Psoas muscle (tissue), 8 donors: Measurements from ENCODE around the gene RASGRF2. TPM values are rescaled to one million over a fixed set of nuclear protein-coding genes. Genes with fewer than 3 reads are reported as not detected.

Experiments used
- ATAC-seq, 4 donors: fragments of 200-7000 bp; cut with Tn5 transposase; one replicate each; pipeline ENCODE4 v1.9.1; 2020; ENCODE audit warnings: moderate library complexity in 3 of 4, mild to moderate bottlenecking in 2 of 4
- DNase-seq, 2 donors: peaks; one replicate each; pipeline ENCODE4 v3.0.0-alpha.2; 2020
- H3K27ac ChIP-seq: fragments of 200-600 bp; one replicate; pipeline ENCODE4 v1.8.0; 2022
- H3K27me3 ChIP-seq, 3 donors: fragments of 200-600 bp in 1 of 3; one replicate each; pipeline versions ENCODE4 v1.6.1 to v1.8.0; 2013 to 2022; ENCODE audit warnings: low read length in 2 of 3, mild to moderate bottlenecking in 2 of 3, moderate library complexity in 1 of 3; ENCODE audit not compliant: insufficient read depth in 3 of 3
- H3K36me3 ChIP-seq, 2 donors: fragments of 200-600 bp in 1 of 2; one replicate each; pipeline versions ENCODE4 v1.6.1 to v1.8.0; 2013 to 2022; ENCODE audit warnings: low read depth in 1 of 2, mild to moderate bottlenecking in 1 of 2, moderate library complexity in 1 of 2; ENCODE audit not compliant: insufficient read depth in 1 of 2
- H3K4me1 ChIP-seq: fragments of 200-600 bp; one replicate; pipeline ENCODE4 v1.8.0; 2022
- H3K4me3 ChIP-seq: fragments of 200-600 bp; one replicate; pipeline ENCODE4 v1.8.0; 2022; ENCODE audit warnings: mild to moderate bottlenecking
- H3K9me3 ChIP-seq: fragments of 200-600 bp; one replicate; pipeline ENCODE4 v1.8.0; 2022
- WGBS, 3 donors: extraction: QIAGEN DNeasy Blood & Tissue Kit; methylation state at CpG; one replicate each; pipeline versions ENCODE4 v1.1.6 to v1.1.7; 2013; 5-methylcytosine and 5-hydroxymethylcytosine counted together
- intact Hi-C, 2 donors: fragments of 100-400 bp; cut with DNase I; formaldehyde crosslinking; loops; one replicate each; pipeline versions ENCODE4 v1.11.0 to v1.14.2; 2022
- polyA plus RNA-seq, 3 donors: library from polyadenylated mRNA; stranded (reverse); fragments of 200-250 nt; gene quantifications; one replicate each; pipeline ENCODE4 v1.2.3, GENCODE V29; 2013
- total RNA-seq, 4 donors: library from RNA; stranded (reverse); fragmentation: NEBNext Ultra II Directional in 2 of 4; extraction: Animal tissue kit (Norgen Biotek cat#: 25700) in 2 of 4; gene quantifications; one replicate each; pipeline versions ENCODE4 v1.2.1 to v1.2.4, GENCODE V29; 2021 to 2023
- TF ChIP-seq, protein P1 (sequence below): fragments of 200-600 bp; IDR thresholded peaks from one replicate; pipeline ENCODE4 v1.8.0; 2022; ENCODE audit warnings: antibody characterized with exemption
- donor health status: healthy with polysubstance abuse.
- donor health status: DM: no; HTN: no; CAD: no; lungs with moderate emphysema.
- donor health status: Bipolar disorder and iron deficiency.
- donor health status: healthy.
- donor health status: DM: yes; HTN: yes; CAD: no.
- donor health status: DM: no; HTN: no; CAD: no.
- donor health status: DM: no; HTN: no; CAD: no.
- donor health status: DM: yes; HTN: yes; CAD: no.

RASGRF2 gene
- total and polyA plus RNA-seq, 7 donors, result 2.0 to 6.2 (median 3.2) TPM

DNA sequence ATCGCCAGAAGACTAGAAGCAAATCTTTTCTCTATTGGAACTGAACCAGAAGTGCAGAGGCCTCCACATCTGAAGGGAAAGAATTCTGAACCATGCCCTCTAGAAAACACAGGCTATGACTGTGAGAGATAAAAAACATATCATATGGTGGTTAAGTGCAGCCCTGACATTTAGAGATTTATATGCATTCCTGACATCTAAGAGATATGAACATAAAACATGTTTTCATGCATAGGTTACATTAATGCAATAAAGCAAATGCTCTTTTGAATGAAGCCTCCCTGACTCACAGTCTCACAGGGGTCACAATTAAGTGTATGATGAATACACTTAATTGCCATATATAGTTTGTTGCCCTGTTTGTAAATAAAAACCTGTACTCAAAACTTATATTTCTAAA is 244.0 kb downstream of the RASGRF2 start:
- TF ChIP-seq, protein P1, sequence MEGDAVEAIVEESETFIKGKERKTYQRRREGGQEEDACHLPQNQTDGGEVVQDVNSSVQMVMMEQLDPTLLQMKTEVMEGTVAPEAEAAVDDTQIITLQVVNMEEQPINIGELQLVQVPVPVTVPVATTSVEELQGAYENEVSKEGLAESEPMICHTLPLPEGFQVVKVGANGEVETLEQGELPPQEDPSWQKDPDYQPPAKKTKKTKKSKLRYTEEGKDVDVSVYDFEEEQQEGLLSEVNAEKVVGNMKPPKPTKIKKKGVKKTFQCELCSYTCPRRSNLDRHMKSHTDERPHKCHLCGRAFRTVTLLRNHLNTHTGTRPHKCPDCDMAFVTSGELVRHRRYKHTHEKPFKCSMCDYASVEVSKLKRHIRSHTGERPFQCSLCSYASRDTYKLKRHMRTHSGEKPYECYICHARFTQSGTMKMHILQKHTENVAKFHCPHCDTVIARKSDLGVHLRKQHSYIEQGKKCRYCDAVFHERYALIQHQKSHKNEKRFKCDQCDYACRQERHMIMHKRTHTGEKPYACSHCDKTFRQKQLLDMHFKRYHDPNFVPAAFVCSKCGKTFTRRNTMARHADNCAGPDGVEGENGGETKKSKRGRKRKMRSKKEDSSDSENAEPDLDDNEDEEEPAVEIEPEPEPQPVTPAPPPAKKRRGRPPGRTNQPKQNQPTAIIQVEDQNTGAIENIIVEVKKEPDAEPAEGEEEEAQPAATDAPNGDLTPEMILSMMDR, result no peak
- WGBS, 3 donors, result 91 to 94% (median 92%) methylated on average over 1 of the region's 1 CpG
- Histone ChIP-seq H3K4me1 (no peaks in the 10 kb centered on the region), H3K27me3 (no peaks in the 10 kb centered on the region), H3K9me3 (no peaks in the 10 kb centered on the region), H3K27ac (no peak overlapping the region), H3K36me3 (no peaks in the 10 kb centered on the region), H3K4me3 (no peak overlapping the region)
- intact Hi-C loops, result no loop called here
- DNase-seq (no peak), ATAC-seq (no peak)

DNA sequence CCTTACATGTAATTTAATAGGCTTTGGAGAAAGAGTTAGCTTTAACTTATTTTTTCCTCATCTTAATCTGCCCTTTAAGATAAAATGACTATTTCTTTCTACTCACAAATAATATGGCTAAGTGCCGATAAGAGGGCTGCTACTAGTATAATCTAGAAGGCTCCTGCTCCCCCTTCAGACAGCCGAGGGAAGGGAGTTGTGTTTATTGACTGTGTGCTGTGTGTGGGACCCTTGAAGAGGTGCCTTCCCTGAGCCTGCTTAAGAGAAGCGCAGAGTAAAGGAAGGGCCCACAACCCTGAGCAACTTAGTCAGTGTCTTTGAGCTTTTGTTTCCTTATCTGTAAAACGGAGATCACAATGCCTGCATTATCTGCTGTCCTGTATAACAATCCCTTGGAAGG is 244.9 kb downstream of the RASGRF2 start:
- no peak overlapping the region for H3K4me3 ChIP-seq
- no peaks in the 10 kb centered on the region for H3K9me3 ChIP-seq
- H3K27me3 ChIP-seq, result no peaks in the 10 kb centered on the region
- TF ChIP-seq, protein P1, result no peak
- no peak for DNase-seq
- no peak for ATAC-seq
- no peaks in the 10 kb centered on the region for H3K4me1 ChIP-seq
- intact Hi-C loops, result no loop called here
- no peak overlapping the region for H3K27ac ChIP-seq
- H3K36me3 ChIP-seq, result no peaks in the 10 kb centered on the region
- WGBS, 3 donors, result 72 to 87% (median 78%) methylated on average over 4 of the region's 4 CpGs

DNA sequence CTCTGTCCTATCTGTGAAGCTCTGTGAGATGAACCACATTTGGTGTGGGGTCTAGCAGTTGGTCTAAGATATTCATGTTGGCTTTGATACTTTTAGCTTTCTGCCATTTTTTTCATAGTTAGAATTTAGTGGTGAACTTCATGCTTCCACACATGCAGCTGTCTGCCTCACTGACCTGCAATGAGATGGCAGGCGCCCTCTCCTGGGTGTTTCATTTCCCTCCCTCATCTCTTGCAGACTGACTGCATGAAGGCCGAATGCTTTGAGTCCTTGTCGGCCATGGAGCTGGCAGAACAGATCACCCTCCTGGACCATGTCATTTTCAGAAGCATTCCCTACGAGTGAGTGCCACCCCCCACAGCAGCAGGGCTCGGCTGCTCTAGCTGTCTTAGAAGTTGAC is 246.8 kb downstream of the RASGRF2 start:
- TF ChIP-seq, protein P1, result no peak
- no peaks in the 10 kb centered on the region for H3K9me3 ChIP-seq
- ATAC-seq (no peak), DNase-seq (no peak)
- intact Hi-C loops, result no loop called here
- H3K27me3 ChIP-seq, result no peaks in the 10 kb centered on the region
- no peak overlapping the region for H3K27ac ChIP-seq
- 51 to 77% (median 67%) methylated on average over 5 of the region's 5 CpGs for WGBS, 3 donors
- H3K4me1 ChIP-seq, result no peaks in the 10 kb centered on the region
- no peaks in the 10 kb centered on the region for H3K36me3 ChIP-seq
- H3K4me3 ChIP-seq, result no peak overlapping the region

DNA sequence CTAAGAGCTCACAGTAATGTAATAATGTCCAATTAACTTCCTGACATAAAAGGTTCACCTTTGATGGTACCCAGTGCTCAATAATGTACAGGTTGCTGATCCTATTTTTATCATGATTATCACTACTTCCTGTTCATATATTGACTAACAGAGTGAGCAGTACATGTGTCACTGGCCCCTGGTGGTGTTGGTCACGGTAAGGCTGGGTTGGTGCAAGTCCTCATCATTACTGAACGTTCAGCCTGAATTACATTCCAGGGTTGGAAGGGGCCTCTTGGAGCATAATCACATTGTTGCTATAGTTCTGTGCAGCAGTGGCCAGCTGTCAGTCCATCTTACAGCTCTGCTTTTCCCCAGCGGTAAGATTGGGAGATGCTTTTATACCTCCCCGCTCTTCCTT is 248.7 kb downstream of the RASGRF2 start:
- Histone ChIP-seq H3K27ac (no peak overlapping the region), H3K4me1 (no peaks in the 10 kb centered on the region), H3K9me3 (no peaks in the 10 kb centered on the region), H3K4me3 (no peak overlapping the region), H3K27me3 (no peaks in the 10 kb centered on the region), H3K36me3 (no peaks in the 10 kb centered on the region)
- WGBS, 3 donors, result 74 to 78% (median 75%) methylated on average over 4 of the region's 4 CpGs
- DNase-seq (no peak), ATAC-seq (no peak)
- TF ChIP-seq, protein P1, result no peak
- intact Hi-C loops, result no loop called here

DNA sequence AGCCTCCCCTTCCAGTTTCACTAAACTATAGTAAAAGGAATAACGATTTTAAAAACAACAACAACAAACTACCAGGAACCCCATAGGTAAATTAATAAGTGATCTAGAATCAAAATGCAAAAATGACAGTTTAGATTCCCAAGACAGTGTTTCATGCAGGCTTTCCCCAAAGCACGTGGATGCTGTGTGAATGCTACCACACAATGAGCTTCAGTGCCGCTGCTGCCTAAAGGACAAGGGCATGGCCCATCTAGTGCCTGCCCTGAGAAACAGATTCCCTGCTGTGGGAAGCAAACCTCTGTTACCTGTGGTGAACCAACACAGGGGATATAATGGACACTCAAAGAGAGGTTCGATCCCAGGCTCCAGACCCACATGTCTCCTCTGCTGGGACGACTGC is 249.2 kb downstream of the RASGRF2 start:
- Histone ChIP-seq H3K4me3 (no peak overlapping the region), H3K36me3 (no peaks in the 10 kb centered on the region), H3K27me3 (no peaks in the 10 kb centered on the region), H3K9me3 (no peaks in the 10 kb centered on the region), H3K4me1 (no peaks in the 10 kb centered on the region), H3K27ac (no peak overlapping the region)
- TF ChIP-seq, protein P1, result no peak
- 86 to 89% (median 88%) methylated on average over 5 of the region's 5 CpGs for WGBS, 3 donors
- DNase-seq (no peak), ATAC-seq (no peak)
- intact Hi-C loops, result no loop called here
